DMS114 treated with DMSO at 0.1 percent for 48 hours (cell line): ENCODE data around the gene COL8A1.
"Not testable (repeated sequence)": the region's sequence is repeated elsewhere in the genome, so short reads cannot be mapped to it uniquely, and the experiment has no call there.

ENCODE experiments used
- DNase-seq: peaks from one replicate; lab custom pipeline; 2025; ENCODE audit not compliant: unreplicated experiment; lab: John Stamatoyannopoulos, UW

COL8A1 gene

DNA sequence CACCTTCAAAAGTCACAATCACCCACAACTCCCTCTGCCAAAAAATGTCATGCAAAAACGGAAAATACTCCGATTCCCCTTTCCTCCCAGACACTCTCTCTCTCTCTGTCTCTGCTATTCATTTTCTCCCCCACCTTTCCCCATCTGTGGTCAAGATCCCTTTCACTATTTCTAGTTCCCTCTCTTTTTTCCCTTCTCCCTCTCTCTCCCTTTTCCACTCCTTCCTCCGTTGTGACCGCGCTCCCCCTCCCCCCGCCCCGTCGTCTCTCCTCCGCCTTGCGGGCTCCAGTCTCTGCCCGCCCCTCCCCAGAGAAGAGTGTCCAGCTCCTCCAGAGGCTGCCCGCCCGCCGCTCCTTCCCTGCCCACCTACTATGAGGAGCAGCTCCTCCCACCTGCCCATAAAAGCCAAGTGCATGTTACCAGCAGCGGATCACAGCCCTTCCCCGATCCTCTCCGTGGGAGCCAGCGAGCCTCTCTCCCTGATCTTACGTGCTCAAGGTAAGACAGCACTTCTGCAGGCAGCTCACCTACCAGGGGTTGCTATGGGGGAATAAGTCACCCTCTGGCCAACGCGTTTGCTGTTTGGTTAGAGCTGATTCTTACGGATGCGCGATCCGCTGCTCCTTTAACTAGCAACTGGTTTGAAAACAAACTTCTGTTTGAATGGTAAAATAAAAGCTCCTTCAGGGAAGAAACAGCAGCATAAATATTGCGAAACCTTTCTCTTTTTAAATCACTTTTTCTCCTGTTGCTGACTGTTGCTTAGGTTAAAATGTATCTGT lies at the start of gene COL8A1:
TSS of gene COL8A1 (plus strand) at position 428 of the 782 bp plus-strand sequence. CDS start 152,089 bp downstream, outside the sequence.
- no peak for DNase-seq

GRCh38 chr3:99589168-99589567 lies 49.2 kb upstream of the COL8A1 start:
- DNase-seq: not testable (repeated sequence)

- DNase-seq: no peak
Observed at GRCh38 chr3:99599894-99600293, 38.5 kb upstream of the COL8A1 start.

DNA sequence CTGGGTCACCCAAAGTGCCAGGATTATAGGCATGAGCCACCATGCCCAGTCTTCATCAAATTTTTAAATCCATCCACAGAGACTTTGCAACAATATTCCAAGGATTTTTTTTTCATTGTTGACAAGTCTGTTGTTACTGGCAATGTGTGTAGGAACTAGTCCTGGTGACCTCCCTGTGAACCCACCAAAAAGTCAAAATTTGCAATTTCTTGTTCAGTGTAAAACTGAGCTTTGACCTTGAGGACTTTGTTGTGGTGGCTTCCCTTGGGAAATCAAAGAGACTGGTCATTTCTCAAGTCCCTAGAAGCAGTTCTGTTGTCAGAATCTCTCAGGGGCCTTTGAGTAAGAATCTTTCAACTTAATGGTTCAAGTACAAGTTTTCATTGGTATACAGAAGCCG lies 36.9 kb upstream of the COL8A1 start:
- DNase-seq: no peak

DNA sequence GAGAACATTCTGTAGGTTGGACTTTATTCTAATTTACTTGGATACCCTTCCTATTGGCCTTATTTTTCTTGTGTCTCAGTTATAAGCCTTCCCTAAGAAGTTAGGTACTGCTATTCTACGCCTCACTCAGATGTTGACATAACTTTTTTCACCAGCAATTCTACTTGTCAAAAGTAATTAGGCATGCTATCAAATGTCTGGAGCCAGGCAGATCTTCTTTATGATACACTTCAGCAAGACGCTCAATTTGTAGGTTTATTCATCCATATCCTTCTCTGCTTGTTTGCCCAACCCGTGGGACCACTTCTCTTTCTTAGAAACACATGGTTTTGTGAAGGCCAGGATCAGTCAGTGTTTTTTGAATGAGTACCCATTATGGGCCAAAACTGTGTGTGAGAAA lies 36.2 kb upstream of the COL8A1 start:
- no peak for DNase-seq

GRCh38 chr3:99607151-99607550 lies 31.2 kb upstream of the COL8A1 start:
- DNase-seq: no peak

DNA sequence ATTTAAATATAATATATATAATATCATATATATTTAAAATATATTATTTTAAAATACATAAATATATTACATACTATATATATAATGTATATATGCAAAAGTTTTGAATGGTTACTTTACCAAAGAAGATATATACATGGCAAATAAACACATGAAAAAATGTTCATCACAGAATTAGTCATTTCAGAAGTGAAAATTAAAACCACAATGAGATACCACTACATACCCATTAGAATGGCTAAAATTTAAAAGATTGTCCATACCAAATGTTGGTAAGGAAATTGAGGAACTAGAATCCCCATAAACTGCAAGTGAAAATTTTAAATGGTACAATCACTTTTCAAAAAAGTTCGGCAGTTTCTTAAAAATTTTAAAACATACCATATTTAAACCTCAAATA lies 23.6 kb upstream of the COL8A1 start:
- no peak for DNase-seq

GRCh38 chr3:99620077-99620767 lies 18.2 kb upstream of the COL8A1 start:
- DNase-seq: no peak

DNA sequence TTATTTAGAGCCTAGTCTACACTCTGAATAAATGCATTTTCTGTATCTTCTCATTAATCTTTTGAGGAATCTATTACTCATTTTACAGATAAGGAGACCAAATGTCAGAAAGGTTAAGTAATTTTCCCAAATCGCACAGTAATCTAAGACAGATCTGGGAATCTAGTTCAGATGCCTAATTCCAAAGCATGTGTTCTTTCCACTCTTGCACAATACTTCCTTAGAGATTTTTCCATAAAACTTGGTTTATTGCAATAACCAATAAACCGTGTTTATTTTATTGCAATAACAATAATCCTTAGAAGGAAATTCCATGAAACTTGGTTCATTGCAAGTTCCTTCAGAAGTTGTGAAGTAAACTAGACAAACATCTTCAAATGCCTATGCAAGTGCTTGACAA lies 17.4 kb upstream of the COL8A1 start:
- no peak for DNase-seq

- DNase-seq: no peak
Observed at GRCh38 chr3:99624496-99625236, 13.7 kb upstream of the COL8A1 start.

DNA sequence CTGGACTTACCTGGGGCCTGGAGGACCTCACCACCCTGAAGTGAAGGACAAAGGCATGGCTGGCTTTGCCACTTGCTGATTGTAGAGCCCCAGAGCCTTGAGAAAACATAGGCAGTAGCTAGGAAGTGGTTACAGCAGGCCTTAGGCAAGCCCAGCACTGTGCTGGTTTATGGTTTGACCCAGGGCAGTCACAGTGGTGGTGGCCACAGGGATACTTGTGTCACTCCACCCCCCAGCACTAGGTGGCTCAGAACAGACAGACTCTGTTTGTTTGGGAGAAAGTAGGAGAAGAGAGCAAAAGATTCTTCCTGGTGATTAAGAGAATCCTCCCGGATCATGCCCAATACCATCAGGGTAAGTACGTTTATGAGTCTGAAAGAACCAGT lies 13.2 kb upstream of the COL8A1 start:
- DNase-seq: no peak

GRCh38 chr3:99625643-99626416 lies 12.6 kb upstream of the COL8A1 start:
- no peak for DNase-seq

DNA sequence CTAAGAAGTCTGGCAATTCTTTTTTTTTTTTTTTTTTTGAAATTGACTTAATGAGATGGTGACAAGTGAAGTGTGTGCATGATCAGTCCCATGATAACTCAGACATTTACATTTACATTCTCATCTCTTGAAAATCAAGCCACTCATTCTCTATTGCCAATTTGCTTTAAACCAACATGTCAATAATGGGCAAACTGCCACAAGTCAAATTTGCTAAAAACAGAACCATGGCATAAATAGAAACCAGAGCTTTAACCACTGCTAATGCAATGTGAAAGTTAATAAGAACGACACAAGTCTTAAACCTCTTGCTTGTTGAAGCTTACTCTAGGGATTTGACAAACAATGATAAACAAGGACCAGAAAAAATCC lies 12.0 kb upstream of the COL8A1 start:
- DNase-seq: no peak

DNA sequence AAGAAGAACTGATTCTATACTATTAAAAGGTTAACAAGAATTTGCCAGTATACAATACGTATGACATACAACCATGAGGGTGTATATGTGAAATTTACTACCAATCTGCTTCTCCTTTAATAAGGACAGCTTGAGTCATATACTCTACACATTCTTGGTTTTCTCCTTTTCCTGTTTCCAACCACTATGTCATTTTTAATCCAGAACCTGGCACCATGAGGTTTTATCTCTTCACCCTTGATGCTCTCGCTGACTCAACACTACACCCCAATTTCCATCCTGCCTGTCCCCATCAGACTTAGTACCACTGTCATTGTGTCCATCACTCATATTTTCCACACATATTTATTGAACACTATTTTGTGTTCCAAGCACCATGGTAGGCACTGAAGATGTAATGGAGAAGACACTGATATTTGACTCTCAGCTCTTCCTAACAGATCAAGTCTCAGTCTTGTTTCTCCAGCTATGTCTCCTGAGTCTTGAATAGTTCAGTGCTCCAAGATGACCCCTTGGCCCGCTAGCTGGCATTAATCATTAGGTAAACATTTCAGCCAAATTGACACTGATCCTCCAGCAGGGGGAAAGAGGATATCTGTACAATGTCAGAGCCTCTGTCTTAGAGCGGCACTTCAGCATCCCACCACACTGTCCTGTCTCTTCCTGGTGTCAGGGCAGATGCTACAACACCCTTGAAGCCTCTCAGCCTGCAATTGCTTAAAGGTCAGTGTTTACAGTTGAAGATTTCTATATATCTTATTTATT lies 11.2 kb upstream of the COL8A1 start:
- no peak for DNase-seq

DNA sequence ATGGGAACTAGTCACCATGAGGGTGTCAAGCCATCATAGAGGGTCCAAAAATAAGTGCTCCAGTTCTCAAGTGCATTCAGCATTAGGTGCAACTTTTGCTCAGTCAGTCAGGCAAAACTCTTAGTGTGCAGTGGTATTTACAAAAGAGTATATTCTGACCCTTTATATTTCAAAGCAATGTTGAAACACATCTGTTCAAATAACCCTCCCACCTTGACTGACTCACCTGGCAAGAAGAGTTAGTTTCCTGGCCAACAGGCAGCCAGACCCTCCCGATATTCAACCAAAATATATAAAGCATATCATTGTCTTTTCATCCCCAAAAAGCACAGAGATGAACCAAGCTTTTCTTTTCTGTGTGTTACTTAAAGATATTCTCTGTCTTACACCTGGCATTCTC lies 7.6 kb upstream of the COL8A1 start:
- no peak for DNase-seq

GRCh38 chr3:99633887-99634558 lies 4.4 kb upstream of the COL8A1 start:
- DNase-seq: no peak

GRCh38 chr3:99634881-99635280 lies 3.5 kb upstream of the COL8A1 start:
- no peak for DNase-seq

DNA sequence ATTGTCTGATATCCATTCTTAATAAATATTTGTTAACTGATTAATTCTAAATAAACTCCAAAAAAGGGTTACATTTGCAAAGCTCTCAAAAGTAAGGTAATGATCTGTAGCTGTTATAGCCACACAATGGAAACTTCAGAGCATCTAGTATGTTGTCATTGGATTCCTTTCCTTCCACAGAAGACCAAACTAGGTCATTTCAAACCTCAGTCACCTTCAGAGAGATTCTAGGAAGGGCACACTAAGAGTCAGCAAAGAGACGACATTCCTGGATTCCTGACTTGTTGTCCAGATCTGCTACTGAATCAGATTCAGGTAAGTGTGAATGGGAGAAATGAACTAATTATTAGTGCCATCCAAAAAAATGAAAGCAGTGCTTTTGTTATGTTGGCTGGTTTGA lies 3.0 kb upstream of the COL8A1 start:
- DNase-seq: no peak

DNA sequence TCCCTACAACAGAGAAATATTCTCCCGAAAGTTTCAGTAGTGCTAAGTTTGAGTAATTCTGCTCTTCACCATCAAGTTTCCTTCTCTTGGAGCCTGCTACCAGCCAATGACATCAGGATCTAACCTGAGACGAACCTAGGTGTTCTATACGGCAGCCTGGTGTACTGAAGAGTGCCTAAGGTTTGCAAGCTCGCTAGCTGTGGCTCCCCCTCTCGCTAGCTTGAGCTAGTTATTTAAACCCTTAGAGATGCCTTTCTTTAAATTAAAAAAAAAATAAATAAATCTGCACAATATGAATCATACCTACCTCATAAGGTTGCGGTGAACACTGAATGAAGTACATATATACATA lies 1.4 kb upstream of the COL8A1 start:
- no peak for DNase-seq
